ENCODE measurements around the gene PRCD.

GRCh38 chr17:76557368-76558197, 17.7 kb downstream of the PRCD start:
- TF ChIP-seq, protein P1, sequence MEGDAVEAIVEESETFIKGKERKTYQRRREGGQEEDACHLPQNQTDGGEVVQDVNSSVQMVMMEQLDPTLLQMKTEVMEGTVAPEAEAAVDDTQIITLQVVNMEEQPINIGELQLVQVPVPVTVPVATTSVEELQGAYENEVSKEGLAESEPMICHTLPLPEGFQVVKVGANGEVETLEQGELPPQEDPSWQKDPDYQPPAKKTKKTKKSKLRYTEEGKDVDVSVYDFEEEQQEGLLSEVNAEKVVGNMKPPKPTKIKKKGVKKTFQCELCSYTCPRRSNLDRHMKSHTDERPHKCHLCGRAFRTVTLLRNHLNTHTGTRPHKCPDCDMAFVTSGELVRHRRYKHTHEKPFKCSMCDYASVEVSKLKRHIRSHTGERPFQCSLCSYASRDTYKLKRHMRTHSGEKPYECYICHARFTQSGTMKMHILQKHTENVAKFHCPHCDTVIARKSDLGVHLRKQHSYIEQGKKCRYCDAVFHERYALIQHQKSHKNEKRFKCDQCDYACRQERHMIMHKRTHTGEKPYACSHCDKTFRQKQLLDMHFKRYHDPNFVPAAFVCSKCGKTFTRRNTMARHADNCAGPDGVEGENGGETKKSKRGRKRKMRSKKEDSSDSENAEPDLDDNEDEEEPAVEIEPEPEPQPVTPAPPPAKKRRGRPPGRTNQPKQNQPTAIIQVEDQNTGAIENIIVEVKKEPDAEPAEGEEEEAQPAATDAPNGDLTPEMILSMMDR (IDR thresholded peaks at IDR 0.05): peak; percentile 27 to 80 (median 66)
- TF ChIP-seq POLR2A (IDR thresholded peaks at IDR 0.05): peak in 3 of 4 donors; percentile 51 to 86 (median 66)

All from esophagus squamous epithelium (tissue), 4 donors.